Measurements from ENCODE around the gene SMAD1. TPM values are rescaled to one million over a fixed set of nuclear protein-coding genes. Genes with fewer than 3 reads are reported as not detected.

The SMAD1 gene
- total and polyA plus RNA-seq, 2 of the 4 experiments (the other 2 are of a cell fraction), result 11.6 to 17.6 TPM

DNA sequence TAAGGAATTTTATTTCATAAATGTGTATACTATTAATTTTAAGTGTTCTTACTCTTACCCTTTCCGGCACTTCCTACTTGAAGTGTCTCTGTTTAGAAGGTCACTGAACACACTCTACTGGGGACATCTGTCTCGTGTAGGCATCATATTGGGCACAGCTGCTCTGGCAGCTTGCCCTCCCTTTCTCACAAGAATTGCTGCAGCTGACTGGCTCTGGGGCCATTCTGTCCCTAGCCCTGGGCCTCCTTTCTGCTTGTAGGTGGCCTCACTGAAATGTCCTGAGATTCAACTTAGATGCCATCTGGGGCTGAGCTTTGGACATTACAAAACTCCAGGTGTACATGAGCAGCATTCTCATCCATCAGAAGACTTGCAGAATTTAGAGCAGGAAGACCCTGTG lies 49.6 kb downstream of the SMAD1 start:
- Histone ChIP-seq H3K79me1 (ENCODE audit: low read depth in 1 of 2, low read length in 2 of 2) (peaks cover 8 to 11% of the 10 kb centered on the region in 2 experiments), H2AFZ (replicated peaks; ENCODE audit: low read length, poor library complexity) (no peak overlapping the region), H2BK15ac (ENCODE audit: low read depth, low read length) (no peak overlapping the region), H2BK120ac (ENCODE audit: low read depth, low read length) (no peak overlapping the region), H2BK5ac (ENCODE audit: low read depth, low read length, poor library complexity, severe bottlenecking) (no peak overlapping the region), H4K5ac (ENCODE audit: low read depth, low read length) (no peak overlapping the region), H3K4ac (ENCODE audit: low read depth, low read length) (no peak overlapping the region), H4K91ac (ENCODE audit: insufficient read depth, low read depth, low read length) (no peak overlapping the region), H3K18ac (ENCODE audit: low read depth, low read length) (no peak overlapping the region), H3K4me1 (ENCODE audit: control insufficient read depth, insufficient read depth, low read length) (0 out of 2 replicates have a peak, but pooled peaks cover 2% of the 10 kb centered on the region), H4K20me1 (ENCODE audit: insufficient read depth, low read length) (no peaks in the 10 kb centered on the region), H4K8ac (ENCODE audit: low read depth in 2 of 2, low read length in 2 of 2) (no peak overlapping the region), H3K27ac (ENCODE audit: insufficient read depth, low read length) (no peak overlapping the region), H3K27me3 (ENCODE audit: control insufficient read depth, insufficient read depth, low read length) (no peaks in the 10 kb centered on the region), H3K9me1 (ENCODE audit: insufficient read depth, low read length) (no peaks in the 10 kb centered on the region; the same call in 1 of the 2 replicates), H2AK9ac (replicated peaks; ENCODE audit: low read depth, low read length, poor library complexity) (peak overlapping the region; percentile 15), H3K14ac (replicated peaks; ENCODE audit: low read depth, low read length) (no peak overlapping the region), H3K56ac (ENCODE audit: extremely low read depth, insufficient read depth, low read length) (no peak overlapping the region), H3K4me2 (ENCODE audit: low read depth, low read length) (no peak overlapping the region), H3K9ac (ENCODE audit: low read depth, low read length) (no peak overlapping the region), H3K4me3 (ENCODE audit: insufficient read depth, low read depth, low read length) (no peak overlapping the region), H3K9me3 (ENCODE audit: control insufficient read depth, insufficient read depth, low read length) (no peaks in the 10 kb centered on the region), H3K23ac (ENCODE audit: low read depth, low read length) (no peak overlapping the region), H2BK20ac (ENCODE audit: low read depth, low read length) (no peak overlapping the region), H2AK5ac (ENCODE audit: low read depth, low read length) (no peak overlapping the region), H3K36me3 (ENCODE audit: control insufficient read depth, insufficient read depth, low read length) (no peaks in the 10 kb centered on the region)
- intact Hi-C loops (cut with micrococcal nuclease), result no loop called here
- no TSS peak for BruUV-seq (replicated peaks)
- ChIA-PET CTCF (interaction anchor here (0.6 kb wide), 3 partner anchors 73 to 1876 kb away, joined by 3 to 5 read pairs (median 4); no protein-coding TSS in a partner anchor), POLR2A (ENCODE audit: unreplicated experiment) (no interaction called here)
- in situ Hi-C loops (cut with MboI; ENCODE audit: low sequenced_read_pairs), result no loop called here
- no peak for TF ChIP-seq FOS (IDR thresholded peaks at IDR 0.05; ENCODE audit: low read depth, low read length)
- no peak for TF ChIP-seq BHLHE40 (IDR thresholded peaks at IDR 0.05; ENCODE audit: low read depth, low read length)
- 0 out of 2 replicates have a peak, but pooled peaks have one; percentile 8 for TF ChIP-seq MAFK (IDR thresholded peaks at IDR 0.05; ENCODE audit: low read depth, low read length)
- no peak for TF ChIP-seq SMC3 (IDR thresholded peaks at IDR 0.05; ENCODE audit: low read depth, low read length)
- no peak for TF ChIP-seq RCOR1 (IDR thresholded peaks at IDR 0.05; ENCODE audit: insufficient replicate concordance, low read length)
- no peak for TF ChIP-seq NFE2L2 (IDR thresholded peaks at IDR 0.05; ENCODE audit: low read depth, low read length)
- no peak for TF ChIP-seq RAD21 (IDR thresholded peaks at IDR 0.05; ENCODE audit: low read length)
- no CpG with 5 or more reads among the region's 2 CpGs for WGBS, 2 experiments (ENCODE audit: extremely low coverage in 2 of 2, insufficient read length in 1 of 2)
- ATAC-seq (ENCODE audit: low read depth) (no peak), DNase-seq (no peak)
- dilution Hi-C loops (cut with HindIII; ENCODE audit: low sequenced_read_pairs, unreplicated experiment), result no loop called here
